HG03159 (cell line): Measurements from ENCODE around the gene MRPL53.

Experiments used
- ATAC-seq: cut with Tn5 transposase; IDR thresholded peaks from one replicate; pipeline ENCODE4 v1.9.1; 2021; ENCODE audit warnings: mild to moderate bottlenecking, moderate library complexity; ENCODE audit not compliant: unreplicated experiment

MRPL53 gene

DNA sequence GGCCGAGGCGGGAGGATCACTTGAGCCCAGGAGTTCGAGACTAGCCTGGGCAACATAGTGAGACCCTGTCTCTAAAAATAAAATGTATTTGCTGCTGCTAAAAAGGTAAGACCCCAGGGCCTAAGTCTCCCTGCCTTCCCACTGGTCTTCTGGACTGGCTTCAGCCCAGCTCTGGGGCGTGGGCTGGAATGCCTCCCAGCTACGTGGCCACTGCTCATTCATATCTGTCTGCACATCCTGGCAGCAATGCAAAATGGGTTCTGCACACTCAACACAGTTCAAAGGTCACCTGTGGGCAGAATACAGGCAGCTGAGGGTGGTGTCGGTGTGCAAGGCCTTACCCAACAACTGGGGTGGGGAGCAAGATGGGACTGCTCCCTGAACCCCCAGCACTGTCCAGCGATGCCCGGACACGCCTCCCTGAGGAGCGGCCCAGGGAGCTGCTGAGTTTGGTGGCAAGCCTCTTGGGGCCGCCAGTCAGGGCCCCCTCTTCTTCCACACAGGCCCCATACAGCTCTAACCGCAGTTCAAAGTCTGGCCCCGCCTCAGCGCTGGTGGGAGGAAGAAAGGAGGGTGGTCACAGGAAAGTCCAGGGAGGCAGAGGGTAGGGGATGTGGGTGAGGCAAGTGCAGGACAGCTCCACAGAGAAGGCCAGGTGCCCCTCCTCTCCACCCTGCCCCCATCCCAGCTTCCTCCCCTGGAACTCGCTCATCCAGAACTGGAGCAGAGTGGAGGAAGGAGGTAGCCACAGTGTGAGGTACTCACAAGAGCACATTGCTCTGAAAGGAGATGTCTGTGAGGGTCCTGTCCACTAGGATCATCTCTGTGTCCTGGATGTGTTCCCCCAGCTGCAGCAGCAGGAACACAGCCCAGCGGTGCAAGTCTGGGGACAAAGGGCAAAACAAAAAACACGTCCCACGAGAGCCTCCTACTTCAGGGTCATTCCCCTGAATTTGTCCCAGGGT is 42.7 kb downstream of the MRPL53 start:
- ATAC-seq, result no peak

DNA sequence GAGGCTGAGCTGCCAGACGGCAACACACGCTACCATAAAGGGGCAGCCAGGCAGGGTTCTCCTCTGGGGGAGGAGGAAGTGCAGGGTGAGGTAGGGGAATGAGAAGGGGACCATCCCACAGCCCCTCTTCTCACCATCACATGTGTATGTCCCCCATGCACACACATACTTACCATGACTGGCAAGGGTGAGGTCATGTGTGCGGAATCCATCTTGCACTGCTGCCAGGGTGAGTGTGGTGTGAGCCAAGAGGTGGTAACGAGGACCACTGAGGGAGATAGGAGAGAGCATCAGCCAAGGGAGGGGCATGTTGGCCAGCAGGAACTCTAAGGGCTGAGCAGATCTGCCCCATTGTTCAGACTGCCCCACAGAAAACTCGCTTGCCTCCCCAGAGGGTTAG is 43.8 kb downstream of the MRPL53 start:
- ATAC-seq, result no peak

DNA sequence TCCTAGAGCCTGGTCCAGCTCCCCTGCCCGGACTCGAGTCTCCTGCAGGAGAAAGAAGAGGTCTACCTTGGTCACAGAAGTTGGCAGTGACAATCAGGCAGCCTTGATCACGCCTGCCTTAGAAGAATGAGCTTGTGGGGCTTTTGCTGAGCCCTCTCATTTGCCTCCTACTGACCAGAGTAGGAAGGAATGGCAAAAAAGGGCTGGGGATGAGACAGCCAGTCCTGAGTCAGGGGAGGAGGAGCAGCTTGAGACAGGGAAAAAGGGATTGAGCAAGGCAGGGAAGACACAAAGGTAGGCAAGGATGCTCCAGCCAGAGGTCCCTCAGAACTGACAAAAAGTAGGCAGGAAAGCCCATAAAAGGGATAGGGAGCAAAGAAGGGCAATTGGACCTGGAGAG is 44.9 kb downstream of the MRPL53 start:
- ATAC-seq, result no peak

DNA sequence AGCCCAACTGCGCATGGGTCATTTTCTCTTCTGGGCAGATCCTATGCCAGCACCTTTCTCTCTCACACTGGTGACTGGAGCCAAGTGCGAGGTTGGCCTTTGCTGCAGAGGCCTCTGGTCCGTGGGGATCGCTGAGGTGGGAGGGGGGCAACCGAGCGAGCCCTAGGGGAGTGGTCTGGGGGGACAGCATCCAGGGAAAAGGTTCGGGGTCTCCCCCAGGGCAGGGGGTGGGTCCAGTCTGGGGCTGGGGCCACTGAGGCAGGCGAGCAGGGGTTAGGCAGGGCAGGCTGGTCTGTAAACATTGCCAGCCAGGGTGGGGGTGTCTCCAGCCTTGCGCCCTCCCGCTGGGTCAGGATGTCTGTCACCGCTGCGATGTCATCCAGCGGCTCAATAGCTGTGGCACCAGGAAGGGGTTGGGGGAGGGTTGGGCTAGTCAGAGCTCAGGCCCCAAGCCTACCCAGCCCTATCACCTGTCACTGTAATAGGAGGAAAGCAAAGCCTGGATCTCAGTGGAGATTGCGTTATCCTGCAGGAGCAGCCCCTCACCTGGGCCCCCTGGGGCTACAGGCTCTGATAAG is 46.2 kb downstream of the MRPL53 start:
- ATAC-seq, result no peak

DNA sequence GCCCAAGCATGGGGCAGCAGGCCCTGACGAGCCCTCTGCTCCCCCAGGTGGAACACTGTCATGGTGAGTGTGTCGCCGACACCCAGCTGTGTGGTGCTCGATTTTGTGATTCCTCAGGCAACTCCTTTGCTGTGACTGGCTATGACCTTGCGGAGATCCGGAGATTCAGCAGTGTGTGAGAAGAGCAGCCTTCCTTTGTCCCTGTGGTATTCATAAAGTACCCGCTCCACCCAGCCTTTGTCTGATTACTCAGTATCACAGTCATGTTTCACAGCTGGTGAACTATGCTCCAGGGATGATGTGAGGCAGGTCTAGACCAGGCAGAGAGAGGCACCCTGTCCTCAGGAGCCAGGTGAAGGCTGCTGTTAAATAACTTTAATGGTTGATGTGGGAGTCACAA is 47.0 kb downstream of the MRPL53 start:
- ATAC-seq, result no peak

DNA sequence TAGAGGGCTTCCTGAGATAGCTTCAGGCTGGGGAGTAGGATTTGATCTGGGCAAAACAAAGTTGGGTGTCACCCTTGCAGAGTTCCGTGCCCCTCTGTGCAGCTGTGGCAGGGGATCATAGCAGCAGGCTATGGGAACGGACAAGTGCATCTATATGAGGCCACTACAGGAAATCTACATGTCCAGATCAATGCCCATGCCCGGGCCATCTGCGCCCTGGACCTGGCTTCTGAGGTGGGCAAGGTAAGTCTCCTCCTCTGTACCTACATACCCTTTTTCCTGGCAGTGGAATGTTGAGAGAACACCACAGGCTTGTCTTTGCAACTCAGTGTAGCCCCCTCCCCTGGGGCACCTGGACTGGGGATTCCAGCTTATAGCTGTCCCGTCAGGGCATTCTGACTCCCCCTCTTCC is 47.5 kb downstream of the MRPL53 start:
- ATAC-seq, result no peak

DNA sequence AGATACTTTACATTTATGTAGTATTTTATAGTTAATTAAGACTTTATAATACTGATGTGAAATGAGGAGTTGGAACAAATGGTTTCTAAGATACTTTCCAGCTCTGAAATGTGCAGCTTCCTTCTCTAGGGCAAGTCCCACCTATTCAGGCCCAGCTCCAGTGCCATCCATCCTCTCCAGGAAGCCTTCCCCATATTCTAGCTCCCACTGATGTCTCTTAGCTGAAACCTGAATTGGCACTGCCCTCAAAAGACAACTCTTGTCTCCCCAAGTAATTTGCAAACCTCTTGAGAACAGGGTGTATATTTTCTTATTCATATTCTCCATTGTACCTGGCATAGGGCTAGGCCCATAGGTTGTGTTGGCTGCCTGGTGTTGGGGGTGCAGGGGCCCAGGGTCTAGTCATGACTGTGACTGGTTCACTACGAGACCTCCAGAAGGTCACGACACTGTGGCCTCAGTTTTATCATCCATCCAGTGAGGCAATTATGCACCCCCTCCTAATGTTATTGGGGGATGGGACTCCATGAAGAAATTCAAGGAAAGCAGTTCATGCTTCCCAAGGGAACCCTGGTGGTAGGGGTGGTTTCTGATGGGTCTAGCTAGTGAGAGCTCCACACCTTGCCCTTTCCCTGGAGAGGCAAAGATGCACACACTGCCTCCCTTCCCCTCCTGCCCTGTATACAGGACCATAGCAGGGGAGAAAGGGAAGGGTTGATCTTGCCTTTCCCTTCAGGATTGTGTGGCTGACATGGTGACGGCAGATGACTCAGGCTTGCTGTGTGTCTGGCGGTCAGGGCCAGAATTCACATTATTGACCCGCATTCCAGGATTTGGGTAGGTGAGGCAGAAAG is 48.1 kb downstream of the MRPL53 start:
- ATAC-seq, result no peak

DNA sequence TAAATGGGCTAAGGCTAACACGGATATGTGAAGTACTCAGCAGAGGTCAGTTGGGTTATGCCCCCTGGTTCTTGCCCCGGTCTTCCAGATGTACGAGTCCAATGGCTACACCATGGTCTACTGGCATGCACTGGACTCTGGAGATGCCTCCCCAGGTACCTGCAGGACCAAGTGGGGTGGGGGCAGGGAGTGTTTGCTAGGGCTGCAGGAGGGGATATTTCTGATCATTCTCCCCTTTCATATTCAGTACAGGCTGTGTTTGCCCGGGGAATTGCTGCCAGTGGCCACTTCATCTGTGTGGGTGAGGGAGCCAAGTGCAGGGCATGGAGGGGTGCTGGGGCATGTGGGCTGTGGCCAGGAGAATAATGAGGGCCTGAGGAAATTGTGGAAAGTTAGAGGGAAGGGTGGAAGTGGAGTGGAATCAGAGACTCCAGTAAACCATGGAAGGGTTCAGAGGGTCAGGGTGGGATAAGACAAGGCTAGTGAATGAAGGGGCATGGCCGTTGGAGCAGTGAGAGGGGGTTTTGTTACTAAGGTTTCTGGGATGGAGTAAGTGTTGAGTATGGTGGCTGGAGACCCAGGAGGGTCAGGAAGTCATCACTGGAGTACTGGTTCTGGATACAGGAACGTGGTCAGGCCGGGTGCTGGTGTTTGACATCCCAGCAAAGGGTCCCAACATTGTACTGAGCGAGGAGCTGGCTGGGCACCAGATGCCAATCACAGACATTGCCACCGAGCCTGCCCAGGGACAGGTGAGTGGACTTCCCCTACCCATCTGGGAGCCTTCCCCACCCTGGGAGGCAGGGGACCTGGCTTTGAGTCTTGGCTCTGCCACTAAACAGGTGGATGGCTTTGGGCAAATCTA is 49.0 kb downstream of the MRPL53 start:
- ATAC-seq, result no peak
